Measurements from ENCODE around the gene RGS10. TPM values are rescaled to one million over a fixed set of nuclear protein-coding genes. Genes with fewer than 3 reads are reported as not detected.

The RGS10 gene
- total RNA-seq, 1 experiment from 2014 or later, result 10.8 TPM

- H3K27me3 Mint-ChIP-seq (ENCODE audit: unreplicated experiment), result no peaks in the 10 kb centered on the region
- CTCF ChIA-PET, result no interaction called here
- no peak overlapping the region for H3K27ac Mint-ChIP-seq (ENCODE audit: unreplicated experiment)
- no TSS peak for BruUV-seq (replicated peaks)
- no peak for TF ChIP-seq CTCF (IDR thresholded peaks at IDR 0.05; ENCODE audit: unreplicated experiment)
- H3K9me3 Mint-ChIP-seq (ENCODE audit: low read depth, unreplicated experiment), result no peaks in the 10 kb centered on the region
- no peak overlapping the region for H3K4me3 Mint-ChIP-seq (ENCODE audit: low read depth, unreplicated experiment)
- no peaks in the 10 kb centered on the region for H3K36me3 Mint-ChIP-seq (ENCODE audit: insufficient read depth, unreplicated experiment)
- no peak for DNase-seq
- H3K4me1 Mint-ChIP-seq (ENCODE audit: low read depth, unreplicated experiment), result no peaks in the 10 kb centered on the region
- intact Hi-C loops (cut with micrococcal nuclease; ENCODE audit: unreplicated experiment), result no loop called here
Measured at GRCh38 chr10:119526621-119527592, 15.6 kb downstream of the RGS10 start.

GRCh38 chr10:119526149-119526548, 16.4 kb downstream of the RGS10 start:
- no TSS peak for BruUV-seq (replicated peaks)
- Mint-ChIP-seq H3K9me3 (ENCODE audit: low read depth, unreplicated experiment) (no peaks in the 10 kb centered on the region), H3K27me3 (ENCODE audit: unreplicated experiment) (no peaks in the 10 kb centered on the region), H3K36me3 (ENCODE audit: insufficient read depth, unreplicated experiment) (no peaks in the 10 kb centered on the region), H3K4me3 (ENCODE audit: low read depth, unreplicated experiment) (no peak overlapping the region), H3K4me1 (ENCODE audit: low read depth, unreplicated experiment) (no peaks in the 10 kb centered on the region), H3K27ac (ENCODE audit: unreplicated experiment) (no peak overlapping the region)
- intact Hi-C loops (cut with micrococcal nuclease; ENCODE audit: unreplicated experiment), result no loop called here
- TF ChIP-seq CTCF (IDR thresholded peaks at IDR 0.05; ENCODE audit: unreplicated experiment), result no peak
- no peak for DNase-seq
- CTCF ChIA-PET, result no interaction called here

GRCh38 chr10:119525116-119525515, 17.4 kb downstream of the RGS10 start:
- CTCF ChIA-PET, result no interaction called here
- TF ChIP-seq CTCF (IDR thresholded peaks at IDR 0.05; ENCODE audit: unreplicated experiment), result no peak
- H3K27ac Mint-ChIP-seq (ENCODE audit: unreplicated experiment), result no peak overlapping the region
- no peak for DNase-seq
- H3K9me3 Mint-ChIP-seq (ENCODE audit: low read depth, unreplicated experiment), result no peaks in the 10 kb centered on the region
- H3K36me3 Mint-ChIP-seq (ENCODE audit: insufficient read depth, unreplicated experiment), result no peaks in the 10 kb centered on the region
- H3K4me3 Mint-ChIP-seq (ENCODE audit: low read depth, unreplicated experiment), result no peak overlapping the region
- intact Hi-C loops (cut with micrococcal nuclease; ENCODE audit: unreplicated experiment), result no loop called here
- BruUV-seq (replicated peaks), result no TSS peak
- H3K27me3 Mint-ChIP-seq (ENCODE audit: unreplicated experiment), result no peaks in the 10 kb centered on the region
- no peaks in the 10 kb centered on the region for H3K4me1 Mint-ChIP-seq (ENCODE audit: low read depth, unreplicated experiment)

- Mint-ChIP-seq H3K4me3 (ENCODE audit: low read depth, unreplicated experiment) (no peak overlapping the region), H3K27me3 (ENCODE audit: unreplicated experiment) (no peaks in the 10 kb centered on the region), H3K4me1 (ENCODE audit: low read depth, unreplicated experiment) (no peaks in the 10 kb centered on the region), H3K36me3 (ENCODE audit: insufficient read depth, unreplicated experiment) (no peaks in the 10 kb centered on the region), H3K27ac (ENCODE audit: unreplicated experiment) (no peak overlapping the region), H3K9me3 (ENCODE audit: low read depth, unreplicated experiment) (no peaks in the 10 kb centered on the region)
- CTCF ChIA-PET, result no interaction called here
- intact Hi-C loops (cut with micrococcal nuclease; ENCODE audit: unreplicated experiment), result no loop called here
- no peak for DNase-seq
- BruUV-seq (replicated peaks), result no TSS peak
- TF ChIP-seq CTCF (IDR thresholded peaks at IDR 0.05; ENCODE audit: unreplicated experiment), result no peak
Measured at GRCh38 chr10:119524720-119525070, 17.8 kb downstream of the RGS10 start.
